Measurements from ENCODE around the gene PEAR1.

DNA sequence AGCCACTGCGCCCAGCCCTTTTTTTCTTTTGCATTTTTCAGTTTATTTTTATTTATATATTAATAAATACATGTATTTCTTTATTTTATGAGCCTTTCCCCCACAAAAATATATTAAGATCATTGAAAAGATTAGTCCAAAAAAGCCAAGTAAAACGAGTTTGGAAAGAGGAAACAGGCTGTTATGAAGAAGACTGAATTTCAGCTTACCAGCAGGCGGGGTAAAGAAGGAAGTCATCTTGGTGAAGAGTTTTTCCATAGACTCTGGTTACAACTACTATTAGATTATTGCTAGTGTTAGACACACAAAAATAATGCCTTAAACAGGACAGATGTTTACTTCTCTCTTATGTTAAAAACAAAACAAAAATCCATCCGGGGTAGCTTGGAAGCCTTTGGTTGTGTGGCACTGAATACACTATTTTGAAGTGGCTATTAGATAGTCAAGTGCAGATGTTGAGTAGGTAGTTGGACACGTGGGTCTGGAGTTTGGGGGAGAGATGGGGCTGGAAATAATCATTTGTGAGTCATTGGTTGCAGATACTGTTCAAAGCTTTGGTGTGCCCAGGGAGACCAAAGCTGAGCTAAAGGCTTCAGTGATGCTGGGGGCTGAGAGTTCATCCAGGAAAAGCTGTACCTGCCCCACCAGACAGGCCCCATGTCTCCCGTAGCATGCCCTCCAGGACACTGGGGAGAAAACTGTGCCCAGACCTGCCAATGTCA is 18.2 kb downstream of the PEAR1 start:
- TF ChIP-seq, protein P1, sequence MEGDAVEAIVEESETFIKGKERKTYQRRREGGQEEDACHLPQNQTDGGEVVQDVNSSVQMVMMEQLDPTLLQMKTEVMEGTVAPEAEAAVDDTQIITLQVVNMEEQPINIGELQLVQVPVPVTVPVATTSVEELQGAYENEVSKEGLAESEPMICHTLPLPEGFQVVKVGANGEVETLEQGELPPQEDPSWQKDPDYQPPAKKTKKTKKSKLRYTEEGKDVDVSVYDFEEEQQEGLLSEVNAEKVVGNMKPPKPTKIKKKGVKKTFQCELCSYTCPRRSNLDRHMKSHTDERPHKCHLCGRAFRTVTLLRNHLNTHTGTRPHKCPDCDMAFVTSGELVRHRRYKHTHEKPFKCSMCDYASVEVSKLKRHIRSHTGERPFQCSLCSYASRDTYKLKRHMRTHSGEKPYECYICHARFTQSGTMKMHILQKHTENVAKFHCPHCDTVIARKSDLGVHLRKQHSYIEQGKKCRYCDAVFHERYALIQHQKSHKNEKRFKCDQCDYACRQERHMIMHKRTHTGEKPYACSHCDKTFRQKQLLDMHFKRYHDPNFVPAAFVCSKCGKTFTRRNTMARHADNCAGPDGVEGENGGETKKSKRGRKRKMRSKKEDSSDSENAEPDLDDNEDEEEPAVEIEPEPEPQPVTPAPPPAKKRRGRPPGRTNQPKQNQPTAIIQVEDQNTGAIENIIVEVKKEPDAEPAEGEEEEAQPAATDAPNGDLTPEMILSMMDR (conservative IDR thresholded peaks at IDR 0.05 in 1 of 2, IDR thresholded peaks at IDR 0.05 in 1 of 2; ENCODE audit: extremely low read depth in 1 of 2, insufficient read depth in 1 of 2, low read depth in 1 of 2, low read length in 2 of 2), result no peak
- TF ChIP-seq EZH2 (IDR thresholded peaks at IDR 0.05; ENCODE audit: borderline replicate concordance, low read length), result no peak

Data from mammary epithelial cell (primary cell).